Neural cell (in vitro differentiated cells): ENCODE results near the gene TICAM2.

Source experiments
- CTCF ChIP-seq: fragments of 450-650 bp; IDR thresholded peaks from 2 replicates; pipeline ENCODE4 v1.5.1; 2014; ENCODE audit warnings: antibody characterized with exemption, mild to moderate bottlenecking, moderate library complexity; ENCODE audit not compliant: poor library complexity, severe bottlenecking
- EP300 ChIP-seq: fragments of 450-650 bp; conservative IDR thresholded peaks from 2 replicates; pipeline ENCODE4 v1.6.1; 2014; ENCODE audit warnings: antibody characterized with exemption, mild to moderate bottlenecking, moderate library complexity; ENCODE audit not compliant: poor library complexity, severe bottlenecking
- EZH2 ChIP-seq: fragments of 200-600, 300-800 bp; shearing (Covaris generic), sonication (generic); IDR thresholded peaks from 2 replicates; pipeline ENCODE4 v1.6.1; 2014; ENCODE audit warnings: antibody characterized with exemption, low read length, borderline replicate concordance, mild to moderate bottlenecking; ENCODE audit not compliant: insufficient read depth, poor library complexity, severe bottlenecking
- POLR2AphosphoS5 ChIP-seq: IDR thresholded peaks from 2 replicates; pipeline ENCODE4 v1.6.1; 2012
- TAF1 ChIP-seq: IDR thresholded peaks from 2 replicates; pipeline ENCODE4 v1.6.1; 2012; ENCODE audit warnings: low read depth

GRCh38 chr5:115578657-115579056 lies 23.6 kb downstream of the TICAM2 start:
- TF ChIP-seq EZH2 (no peak), CTCF (no peak), TAF1 (no peak), EP300 (no peak), POLR2AphosphoS5 (no peak)
